HepG2 (cell line): Measurements from ENCODE around the gene SPCS1. TPM values are rescaled to one million over a fixed set of nuclear protein-coding genes. Genes with fewer than 3 reads are reported as not detected.
A peak's percentile ranks its signal among the peaks of the same experiment; 100 is the strongest.

Source experiments
- FOXA3 ChIP-seq: IDR thresholded peaks from 2 replicates; pipeline ENCODE4 v1.6.1; 2016; ENCODE audit warnings: missing genetic modification reagents, missing compliant biosample characterization
- KLF12 ChIP-seq: sonication (generic); formaldehyde crosslinking; IDR thresholded peaks from 2 replicates; pipeline ENCODE4 v1.4.0; 2020; ENCODE audit warnings: missing genetic modification reagents, borderline replicate concordance
- MATR3 ChIP-seq: sonication (generic); formaldehyde crosslinking; IDR thresholded peaks from 2 replicates; pipeline ENCODE4 v1.4.0; 2020; ENCODE audit warnings: missing genetic modification reagents
- SIN3A ChIP-seq: IDR thresholded peaks from 2 replicates; pipeline ENCODE4 v1.6.1; 2011; ENCODE audit warnings: low read depth, mild to moderate bottlenecking, control low read depth, low read length, borderline replicate concordance
- ZHX2 ChIP-seq, 2 experiments: sonication (generic) in 1 of 2; formaldehyde crosslinking in 1 of 2; IDR thresholded peaks; 2 replicates each; pipeline versions ENCODE4 v1.6.1 to v1.9.0; 2014 to 2022; ENCODE audit warnings: antibody characterized with exemption in 1 of 2, borderline replicate concordance in 1 of 2, inconsistent platforms in 1 of 2, low read depth in 1 of 2, missing genetic modification reagents in 1 of 2
- ZNF264 ChIP-seq: sonication (generic); formaldehyde crosslinking; IDR thresholded peaks from 2 replicates; pipeline ENCODE4 v1.4.0; 2020; ENCODE audit warnings: missing genetic modification reagents
- ZNF609 ChIP-seq: sonication (generic); formaldehyde crosslinking; IDR thresholded peaks from 2 replicates; pipeline ENCODE4 v1.4.0; 2020; ENCODE audit warnings: mild to moderate bottlenecking, missing genetic modification reagents, borderline replicate concordance
- ZSCAN20 ChIP-seq: sonication (generic); formaldehyde crosslinking; IDR thresholded peaks from 2 replicates; pipeline ENCODE4 v1.4.0; 2020; ENCODE audit warnings: missing genetic modification reagents, mild to moderate bottlenecking, borderline replicate concordance
- polyA plus RNA-seq, 8 experiments: library from polyadenylated mRNA; depleted of rRNA in 3 of 8; stranded (reverse) in 7 of 8; unstranded in 1 of 8; fragments of >200 nt; fragmentation: Illumina TruSeq in 4 of 8; extraction: Trizol in 4 of 8; gene quantifications; 2 replicates each; pipeline versions ENCODE4 v1.2.1 to v1.2.3, GENCODE V29; 2011 to 2016; ENCODE audit warnings: low read depth in 4 of 8, missing spikeins in 1 of 8, mixed read lengths in 1 of 8; ENCODE audit not compliant: insufficient read depth in 1 of 8
- total RNA-seq, 5 experiments: library from RNA; depleted of rRNA; stranded (reverse); fragments of >200 nt; fragmentation: Illumina TruSeq; extraction: Trizol; gene quantifications; 2 replicates each; pipeline ENCODE4 v1.2.3, GENCODE V29; 2016; ENCODE audit warnings: low read depth in 1 of 5
- TF ChIP-seq, protein P1 (sequence below): sonication (generic); formaldehyde crosslinking; IDR thresholded peaks from 2 replicates; pipeline ENCODE4 v1.4.0; 2020; ENCODE audit warnings: missing genetic modification reagents
- TF ChIP-seq, protein P2 (sequence below): sonication (generic); formaldehyde crosslinking; IDR thresholded peaks from 2 replicates; pipeline ENCODE4 v1.9.0; 2021; ENCODE audit warnings: missing genetic modification reagents, borderline replicate concordance
- TF ChIP-seq, protein P3 (sequence below): IDR thresholded peaks from 2 replicates; pipeline ENCODE4 v1.6.1; 2016; ENCODE audit warnings: missing compliant biosample characterization, missing genetic modification reagents, borderline replicate concordance

SPCS1 gene
- total and polyA plus RNA-seq, 2 of the 13 experiments (the other 11 are each of a cell fraction or from before 2014, with no cell fraction given), result 84.6 to 120 TPM

DNA sequence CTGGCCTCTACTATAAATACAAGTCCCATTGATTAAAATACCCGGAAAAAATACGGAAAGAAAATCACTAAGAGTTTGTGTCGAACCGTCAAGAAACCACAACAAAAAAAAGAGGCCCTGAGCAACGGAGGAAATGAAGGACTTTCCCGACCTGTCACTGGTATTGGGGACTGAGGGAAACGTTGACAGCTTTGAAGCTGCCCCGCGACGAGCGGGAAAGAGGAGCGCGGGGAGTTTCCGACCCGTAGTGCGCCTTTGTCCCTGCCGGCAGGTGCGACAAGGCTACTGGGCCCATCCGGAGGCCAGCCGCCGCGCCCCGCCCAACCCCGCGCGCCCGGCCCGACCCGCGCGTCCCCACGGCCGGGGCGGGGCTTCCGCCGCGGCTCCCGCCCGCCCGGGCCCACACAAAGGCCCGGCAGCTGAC is 20.6 kb upstream of the SPCS1 start (continued):
- TF ChIP-seq, protein P1, sequence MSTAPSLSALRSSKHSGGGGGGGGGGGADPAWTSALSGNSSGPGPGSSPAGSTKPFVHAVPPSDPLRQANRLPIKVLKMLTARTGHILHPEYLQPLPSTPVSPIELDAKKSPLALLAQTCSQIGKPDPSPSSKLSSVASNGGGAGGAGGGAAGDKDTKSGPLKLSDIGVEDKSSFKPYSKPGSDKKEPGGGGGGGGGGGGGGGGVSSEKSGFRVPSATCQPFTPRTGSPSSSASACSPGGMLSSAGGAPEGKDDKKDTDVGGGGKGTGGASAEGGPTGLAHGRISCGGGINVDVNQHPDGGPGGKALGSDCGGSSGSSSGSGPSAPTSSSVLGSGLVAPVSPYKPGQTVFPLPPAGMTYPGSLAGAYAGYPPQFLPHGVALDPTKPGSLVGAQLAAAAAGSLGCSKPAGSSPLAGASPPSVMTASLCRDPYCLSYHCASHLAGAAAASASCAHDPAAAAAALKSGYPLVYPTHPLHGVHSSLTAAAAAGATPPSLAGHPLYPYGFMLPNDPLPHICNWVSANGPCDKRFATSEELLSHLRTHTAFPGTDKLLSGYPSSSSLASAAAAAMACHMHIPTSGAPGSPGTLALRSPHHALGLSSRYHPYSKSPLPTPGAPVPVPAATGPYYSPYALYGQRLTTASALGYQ, result no peak
- TF ChIP-seq FOXA3 (CRISPR knock-in tag), result no peak
- TF ChIP-seq ZHX2 (IDR thresholded peaks at IDR 0.05; ENCODE audit: low read depth), result no peak
- peak; percentile 40; the same call in 1 of the 2 replicates for TF ChIP-seq ZHX2 (CRISPR knock-in tag; IDR thresholded peaks at IDR 0.05; ENCODE audit: borderline replicate concordance)
- peak; percentile 81; the same call in 1 of the 2 replicates for TF ChIP-seq ZSCAN20 (CRISPR knock-in tag)
- TF ChIP-seq MATR3 (CRISPR knock-in tag), result no peak
- TF ChIP-seq, protein P2, sequence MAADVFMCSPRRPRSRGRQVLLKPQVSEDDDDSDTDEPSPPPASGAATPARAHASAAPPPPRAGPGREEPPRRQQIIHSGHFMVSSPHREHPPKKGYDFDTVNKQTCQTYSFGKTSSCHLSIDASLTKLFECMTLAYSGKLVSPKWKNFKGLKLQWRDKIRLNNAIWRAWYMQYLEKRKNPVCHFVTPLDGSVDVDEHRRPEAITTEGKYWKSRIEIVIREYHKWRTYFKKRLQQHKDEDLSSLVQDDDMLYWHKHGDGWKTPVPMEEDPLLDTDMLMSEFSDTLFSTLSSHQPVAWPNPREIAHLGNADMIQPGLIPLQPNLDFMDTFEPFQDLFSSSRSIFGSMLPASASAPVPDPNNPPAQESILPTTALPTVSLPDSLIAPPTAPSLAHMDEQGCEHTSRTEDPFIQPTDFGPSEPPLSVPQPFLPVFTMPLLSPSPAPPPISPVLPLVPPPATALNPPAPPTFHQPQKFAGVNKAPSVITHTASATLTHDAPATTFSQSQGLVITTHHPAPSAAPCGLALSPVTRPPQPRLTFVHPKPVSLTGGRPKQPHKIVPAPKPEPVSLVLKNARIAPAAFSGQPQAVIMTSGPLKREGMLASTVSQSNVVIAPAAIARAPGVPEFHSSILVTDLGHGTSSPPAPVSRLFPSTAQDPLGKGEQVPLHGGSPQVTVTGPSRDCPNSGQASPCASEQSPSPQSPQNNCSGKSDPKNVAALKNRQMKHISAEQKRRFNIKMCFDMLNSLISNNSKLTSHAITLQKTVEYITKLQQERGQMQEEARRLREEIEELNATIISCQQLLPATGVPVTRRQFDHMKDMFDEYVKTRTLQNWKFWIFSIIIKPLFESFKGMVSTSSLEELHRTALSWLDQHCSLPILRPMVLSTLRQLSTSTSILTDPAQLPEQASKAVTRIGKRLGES, result peak; percentile 47; the same call in 1 of the 2 replicates
- TF ChIP-seq ZNF609 (CRISPR knock-in tag), result no peak
- 0 out of 2 replicates have a peak, but pooled peaks have one; percentile 28 for TF ChIP-seq ZNF264 (CRISPR knock-in tag)
- TF ChIP-seq SIN3A, result peak; percentile 74; the same call in 1 of the 2 replicates
- TF ChIP-seq, protein P3, sequence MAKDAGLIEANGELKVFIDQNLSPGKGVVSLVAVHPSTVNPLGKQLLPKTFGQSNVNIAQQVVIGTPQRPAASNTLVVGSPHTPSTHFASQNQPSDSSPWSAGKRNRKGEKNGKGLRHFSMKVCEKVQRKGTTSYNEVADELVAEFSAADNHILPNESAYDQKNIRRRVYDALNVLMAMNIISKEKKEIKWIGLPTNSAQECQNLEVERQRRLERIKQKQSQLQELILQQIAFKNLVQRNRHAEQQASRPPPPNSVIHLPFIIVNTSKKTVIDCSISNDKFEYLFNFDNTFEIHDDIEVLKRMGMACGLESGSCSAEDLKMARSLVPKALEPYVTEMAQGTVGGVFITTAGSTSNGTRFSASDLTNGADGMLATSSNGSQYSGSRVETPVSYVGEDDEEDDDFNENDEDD (CRISPR knock-in tag), result peak; percentile 82
- 0 out of 2 replicates have a peak, but pooled peaks have one; percentile 10 for TF ChIP-seq KLF12 (CRISPR knock-in tag)
